ENCODE data around the gene NPPC. TPM values are rescaled to one million over a fixed set of nuclear protein-coding genes. Genes with fewer than 3 reads are reported as not detected.

The NPPC gene
- polyA plus RNA-seq, 1 of the 3 experiments (the other 2 are of a cell fraction) = not detected

- WGBS (ENCODE audit: low lambda C conversion rate) = 70% methylated on average over 13 of the region's 14 CpGs
- Histone ChIP-seq H4K20me1 (ENCODE audit: insufficient read depth) (no peaks in the 10 kb centered on the region), H3K27ac (ENCODE audit: low read depth in 2 of 2, low read length in 1 of 2) (no peak overlapping the region), H3K9me3 (no peaks in the 10 kb centered on the region), H3K4me3 (ENCODE audit: low read depth in 2 of 2, low read length in 1 of 2) (no peak overlapping the region), H3K4me2 (no peak overlapping the region), H2AFZ (ENCODE audit: low read depth) (no peak overlapping the region), H3F3A (replicated peaks; ENCODE audit: insufficient read depth) (no peaks in the 10 kb centered on the region), H3K9me2 (no peaks in the 10 kb centered on the region), H3K9ac (no peak overlapping the region), H3K79me2 (ENCODE audit: insufficient read depth) (no peaks in the 10 kb centered on the region), H3K4me1 (ENCODE audit: control insufficient read depth in 1 of 2, insufficient read depth in 2 of 2, low read depth in 1 of 2, low read length in 1 of 2) (peaks cover 0 to 5% of the 10 kb centered on the region in 2 experiments; a peak in 1 of 4 replicates), H3K27me3 (ENCODE audit: insufficient read depth) (0 out of 2 replicates have a peak, but pooled peaks cover 4% of the 10 kb centered on the region), H3K36me3 (replicated peaks in 1 of 2; ENCODE audit: control insufficient read depth in 1 of 2, insufficient read depth in 2 of 2, low read length in 1 of 2) (no peaks in the 10 kb centered on the region)
- ChIA-PET POLR2A (no interaction called here), CTCF (interaction anchor here (1.2 to 4.3 kb wide), 2 partner anchors 10 to 412 kb away, joined by 4 to 26 read pairs; no protein-coding TSS in a partner anchor)
- no peak for TF ChIP-seq POLR2AphosphoS5 (IDR thresholded peaks at IDR 0.05; ENCODE audit: low read depth, low read length)
- DNase-seq = no peak
Observed at GRCh38 chr2:231914077-231914690, 12.0 kb downstream of the NPPC start.

- H3K27me3 ChIP-seq (ENCODE audit: insufficient read depth) = 0 out of 2 replicates have a peak, but pooled peaks cover 4% of the 10 kb centered on the region
- H3K27ac ChIP-seq (ENCODE audit: low read depth in 2 of 2, low read length in 1 of 2) = no peak overlapping the region
- no peak overlapping the region for H2AFZ ChIP-seq (ENCODE audit: low read depth)
- TF ChIP-seq NFIC (IDR thresholded peaks at IDR 0.05; ENCODE audit: borderline replicate concordance) = no peak
- TF ChIP-seq RCOR1 (IDR thresholded peaks at IDR 0.05; ENCODE audit: low read length) = no peak
- TF ChIP-seq SMC3 (IDR thresholded peaks at IDR 0.05; ENCODE audit: low read depth, low read length) = no peak
- TF ChIP-seq TAF1 (IDR thresholded peaks at IDR 0.05; ENCODE audit: borderline replicate concordance, low read depth, low read length) = no peak
- TF ChIP-seq GABPA (IDR thresholded peaks at IDR 0.05; ENCODE audit: low read depth) = no peak
- TF ChIP-seq ZBTB33 (IDR thresholded peaks at IDR 0.05; ENCODE audit: borderline replicate concordance, low read depth) = no peak
- TF ChIP-seq FOXM1 (IDR thresholded peaks at IDR 0.05; ENCODE audit: low read depth) = no peak
- no peak for TF ChIP-seq EZH2phosphoT487 (IDR thresholded peaks at IDR 0.05; ENCODE audit: borderline replicate concordance, low read depth)
- no peak for TF ChIP-seq POLR2AphosphoS5 (IDR thresholded peaks at IDR 0.05; ENCODE audit: low read depth, low read length)
- no peak for TF ChIP-seq RFX5 (IDR thresholded peaks at IDR 0.05; ENCODE audit: low read length)
- TF ChIP-seq RAD21 (IDR thresholded peaks at IDR 0.05; ENCODE audit: low read length) = no peak
- TF ChIP-seq FOSL2 (IDR thresholded peaks at IDR 0.05; ENCODE audit: borderline replicate concordance, low read depth) = no peak
- TF ChIP-seq CTCF (IDR thresholded peaks at IDR 0.05) = no peak
- no peak for TF ChIP-seq JUND (IDR thresholded peaks at IDR 0.05)
- TF ChIP-seq YY1 (IDR thresholded peaks at IDR 0.05; ENCODE audit: low read depth) = no peak
- no peak for TF ChIP-seq USF2 (IDR thresholded peaks at IDR 0.05; ENCODE audit: borderline replicate concordance, low read depth, low read length)
- no peak for TF ChIP-seq GATA2 (CRISPR knock-in tag; IDR thresholded peaks at IDR 0.05)
- no peak for TF ChIP-seq EP300 (IDR thresholded peaks at IDR 0.05; ENCODE audit: borderline replicate concordance in 1 of 2, low read depth in 1 of 2, low read length in 1 of 2)
- no peaks in the 10 kb centered on the region for H4K20me1 ChIP-seq (ENCODE audit: insufficient read depth)
- H3K9me2 ChIP-seq = no peaks in the 10 kb centered on the region
- no peaks in the 10 kb centered on the region for H3K36me3 ChIP-seq (replicated peaks in 1 of 2; ENCODE audit: control insufficient read depth in 1 of 2, insufficient read depth in 2 of 2, low read length in 1 of 2)
- no peaks in the 10 kb centered on the region for H3K79me2 ChIP-seq (ENCODE audit: insufficient read depth)
- H3K4me3 ChIP-seq (ENCODE audit: low read depth in 2 of 2, low read length in 1 of 2) = no peak overlapping the region
- whole genome bisulfite sequencing (ENCODE audit: low lambda C conversion rate) = 60% methylated on average over 5 of the region's 6 CpGs
- no peak overlapping the region for H3K4me2 ChIP-seq
- CTCF ChIA-PET = interaction anchor here (1.0 to 4.3 kb wide), 6 partner anchors 10 to 611 kb away, joined by 3 to 26 read pairs (median 4); no protein-coding TSS in a partner anchor
- no peaks in the 10 kb centered on the region for H3F3A ChIP-seq (replicated peaks; ENCODE audit: insufficient read depth)
- no peak overlapping the region for H3K9ac ChIP-seq
- POLR2A ChIA-PET = no interaction called here
- no peak for DNase-seq
- H3K4me1 ChIP-seq (ENCODE audit: control insufficient read depth in 1 of 2, insufficient read depth in 2 of 2, low read depth in 1 of 2, low read length in 1 of 2) = no peaks in the 10 kb centered on the region
- no peaks in the 10 kb centered on the region for H3K9me3 ChIP-seq
Observed at GRCh38 chr2:231911381-231911780, 14.8 kb downstream of the NPPC start.
